ENCODE measurements around the gene PDZRN3. TPM values are rescaled to one million over a fixed set of nuclear protein-coding genes. Genes with fewer than 3 reads are reported as not detected.

The PDZRN3 gene
- total and polyA plus RNA-seq, 2 of the 13 experiments (the other 11 are each of a cell fraction or from before 2014, with no cell fraction given), result not detected

GRCh38 chr3:73365756-73366397, 258.9 kb downstream of the PDZRN3 start:
- no peaks in the 10 kb centered on the region for H3K4me1 ChIP-seq (ENCODE audit: insufficient read depth, low read length)
- no peak for ATAC-seq
- no TSS peak for BruUV-seq (replicated peaks)
- no peak overlapping the region for H3K9ac ChIP-seq (ENCODE audit: insufficient read depth, low read depth, low read length)
- in situ Hi-C loops (cut with HindIII; ENCODE audit: extremely low pct_ligation_motif_present, low pct_unique_long_range_greater_than_20kb) (no loop called here), intact Hi-C loops (cut with micrococcal nuclease; ENCODE audit: unreplicated experiment) (no loop called here)
- ChIA-PET POLR2A (no interaction called here), CTCF (ENCODE audit: low intra/inter-chr PET ratio, low total read pairs) (no interaction called here)
- no peak overlapping the region for H3K27ac ChIP-seq (ENCODE audit: extremely low read length, insufficient read depth, low read length)
- no peaks in the 10 kb centered on the region for H4K20me1 ChIP-seq (ENCODE audit: insufficient read depth, low read length)
- no peak overlapping the region for H2AFZ ChIP-seq (ENCODE audit: low read length)
- no peaks in the 10 kb centered on the region for H3K36me3 ChIP-seq (replicated peaks in 1 of 2; ENCODE audit: control insufficient read depth in 1 of 2, insufficient read depth in 2 of 2, low read length in 2 of 2)
- no peaks in the 10 kb centered on the region for H3K79me2 ChIP-seq (ENCODE audit: insufficient read depth, low read length)
- H3K4me2 ChIP-seq (ENCODE audit: low read depth, low read length), result no peak overlapping the region
- no peaks in the 10 kb centered on the region; a peak in 1 of 5 replicates for H3K27me3 ChIP-seq (ENCODE audit: control insufficient read depth in 1 of 2, insufficient read depth in 2 of 2, low read length in 2 of 2)
- no peaks in the 10 kb centered on the region for H3K9me3 ChIP-seq (ENCODE audit: low read length)
- no peak for FAIRE-seq
- H3K4me3 ChIP-seq (replicated peaks in 1 of 3; ENCODE audit: insufficient read depth in 1 of 3, low read depth in 2 of 3, low read length in 3 of 3), result no peak overlapping the region
- WGBS (ENCODE audit: low lambda C conversion rate), result 44% methylated on average over 12 of the region's 12 CpGs
- DNase-seq (ENCODE audit: low spot score), result no peak
- TF ChIP-seq TARDBP (CRISPR knock-in tag; IDR thresholded peaks at IDR 0.05), result no peak
- no peak for TF ChIP-seq ZNF512 (CRISPR knock-in tag; IDR thresholded peaks at IDR 0.05)
- no peak for TF ChIP-seq MTA3 (CRISPR knock-in tag; IDR thresholded peaks at IDR 0.05)
- no peak for TF ChIP-seq ZNF552 (CRISPR knock-in tag; IDR thresholded peaks at IDR 0.05; ENCODE audit: borderline replicate concordance)
- no peak for TF ChIP-seq SOX6 (IDR thresholded peaks at IDR 0.05)
- TF ChIP-seq SOX6 (CRISPR knock-in tag; IDR thresholded peaks at IDR 0.05), result no peak
- no peak for TF ChIP-seq ZNF678 (CRISPR knock-in tag; IDR thresholded peaks at IDR 0.05)
- TF ChIP-seq TGIF2 (CRISPR knock-in tag; IDR thresholded peaks at IDR 0.05), result no peak
- TF ChIP-seq IKZF5 (CRISPR knock-in tag; IDR thresholded peaks at IDR 0.05), result no peak
- TF ChIP-seq, protein P1, sequence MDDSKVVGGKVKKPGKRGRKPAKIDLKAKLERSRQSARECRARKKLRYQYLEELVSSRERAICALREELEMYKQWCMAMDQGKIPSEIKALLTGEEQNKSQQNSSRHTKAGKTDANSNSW (CRISPR knock-in tag; IDR thresholded peaks at IDR 0.05; ENCODE audit: borderline replicate concordance), result no peak
- TF ChIP-seq ZFX (CRISPR knock-in tag; IDR thresholded peaks at IDR 0.05; ENCODE audit: low read depth), result no peak
- TF ChIP-seq ZNF776 (CRISPR knock-in tag; IDR thresholded peaks at IDR 0.05), result no peak
- no peak for TF ChIP-seq CEBPG (CRISPR knock-in tag; IDR thresholded peaks at IDR 0.05)
- TF ChIP-seq, protein P2, sequence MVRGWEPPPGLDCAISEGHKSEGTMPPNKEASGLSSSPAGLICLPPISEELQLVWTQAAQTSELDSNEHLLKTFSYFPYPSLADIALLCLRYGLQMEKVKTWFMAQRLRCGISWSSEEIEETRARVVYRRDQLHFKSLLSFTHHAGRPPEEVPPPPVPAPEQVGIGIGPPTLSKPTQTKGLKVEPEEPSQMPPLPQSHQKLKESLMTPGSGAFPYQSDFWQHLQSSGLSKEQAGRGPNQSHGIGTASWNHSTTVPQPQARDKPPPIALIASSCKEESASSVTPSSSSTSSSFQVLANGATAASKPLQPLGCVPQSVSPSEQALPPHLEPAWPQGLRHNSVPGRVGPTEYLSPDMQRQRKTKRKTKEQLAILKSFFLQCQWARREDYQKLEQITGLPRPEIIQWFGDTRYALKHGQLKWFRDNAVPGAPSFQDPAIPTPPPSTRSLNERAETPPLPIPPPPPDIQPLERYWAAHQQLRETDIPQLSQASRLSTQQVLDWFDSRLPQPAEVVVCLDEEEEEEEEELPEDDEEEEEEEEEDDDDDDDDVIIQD (CRISPR knock-in tag; IDR thresholded peaks at IDR 0.05; ENCODE audit: low read depth), result no peak
- no peak for TF ChIP-seq ZFY (CRISPR knock-in tag; IDR thresholded peaks at IDR 0.05)
- TF ChIP-seq, protein P3, sequence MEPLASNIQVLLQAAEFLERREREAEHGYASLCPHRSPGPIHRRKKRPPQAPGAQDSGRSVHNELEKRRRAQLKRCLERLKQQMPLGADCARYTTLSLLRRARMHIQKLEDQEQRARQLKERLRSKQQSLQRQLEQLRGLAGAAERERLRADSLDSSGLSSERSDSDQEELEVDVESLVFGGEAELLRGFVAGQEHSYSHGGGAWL (CRISPR knock-in tag; IDR thresholded peaks at IDR 0.05), result no peak
- no peak for TF ChIP-seq ZNF616 (CRISPR knock-in tag; IDR thresholded peaks at IDR 0.05; ENCODE audit: low read depth)
- TF ChIP-seq ZNF281 (CRISPR knock-in tag; IDR thresholded peaks at IDR 0.05; ENCODE audit: borderline replicate concordance), result no peak

Data from HepG2 (cell line).